HG03460 (cell line): ENCODE results near the gene MEDAG.
"Not testable (repeated sequence)": the region's sequence is repeated elsewhere in the genome, so short reads cannot be mapped to it uniquely, and the experiment has no call there.

Experiments used
- ATAC-seq: cut with Tn5 transposase; IDR thresholded peaks from one replicate; pipeline ENCODE4 v1.9.1; 2021; ENCODE audit not compliant: unreplicated experiment

The MEDAG gene

GRCh38 chr13:30906411-30907051 is 460 bp downstream of the MEDAG start:
- ATAC-seq, result no peak

- ATAC-seq, result no peak
Observed at GRCh38 chr13:30907121-30907861, 1.2 kb downstream of the MEDAG start.

GRCh38 chr13:30908416-30908980 is 2.4 kb downstream of the MEDAG start:
- no peak for ATAC-seq

GRCh38 chr13:30910676-30911075 is 4.6 kb downstream of the MEDAG start:
- no peak for ATAC-seq

- no peak for ATAC-seq
Observed at GRCh38 chr13:30915691-30916541, 9.8 kb downstream of the MEDAG start.

GRCh38 chr13:30916991-30917390 is 10.9 kb downstream of the MEDAG start:
- no peak for ATAC-seq

- ATAC-seq, result no peak
Observed at GRCh38 chr13:30918662-30919405, 12.8 kb downstream of the MEDAG start.

- no peak for ATAC-seq
Observed at GRCh38 chr13:30920162-30920909, 14.3 kb downstream of the MEDAG start.

GRCh38 chr13:30923418-30923817 is 17.3 kb downstream of the MEDAG start:
- no peak for ATAC-seq

GRCh38 chr13:30924721-30925120 is 18.6 kb downstream of the MEDAG start:
- ATAC-seq, result no peak

GRCh38 chr13:30925429-30925828 is 19.4 kb downstream of the MEDAG start:
- no peak for ATAC-seq

- no peak for ATAC-seq
Observed at GRCh38 chr13:30926781-30927180, 20.7 kb downstream of the MEDAG start.

GRCh38 chr13:30927188-30927587 is 21.1 kb downstream of the MEDAG start:
- ATAC-seq, result not testable (repeated sequence)

- no peak for ATAC-seq
Observed at GRCh38 chr13:30927595-30927994, 21.5 kb downstream of the MEDAG start.

- no peak for ATAC-seq
Observed at GRCh38 chr13:30928978-30929377, 22.9 kb downstream of the MEDAG start.

- ATAC-seq, result no peak
Observed at GRCh38 chr13:30932481-30933353, 26.6 kb downstream of the MEDAG start, which contains the start of gene TEX26. Gene TEX26 (plus strand): TSS chr13:30932656. CDS start chr13:30932716, 60 bp downstream.

GRCh38 chr13:30933354-30933670 is 27.2 kb downstream of the MEDAG start:
- no peak for ATAC-seq

- no peak for ATAC-seq
Observed at GRCh38 chr13:30934381-30934780, 28.3 kb downstream of the MEDAG start.

- ATAC-seq, result no peak
Observed at GRCh38 chr13:30934803-30935202, 28.7 kb downstream of the MEDAG start.
